IMR-90 (cell line): ENCODE results near the gene RRP9. TPM values are rescaled to one million over a fixed set of nuclear protein-coding genes. Genes with fewer than 3 reads are reported as not detected.

ENCODE experiments used
- ATAC-seq: fragments of 200-7000 bp; cut with Tn5 transposase; 2 replicates; pipeline ENCODE4 v1.9.1; 2020; ENCODE audit warnings: low read depth, mild to moderate bottlenecking, moderate library complexity
- BruUV-seq: library from RNA; stranded (reverse); fragments of 400-500 nt; replicated peaks from 2 replicates; lab custom pipeline; 2021; lab: Mats Ljungman, UMichigan
- CTCF ChIA-PET: fragments of 300-600 bp; formaldehyde crosslinking; extraction: SDS; loops from one replicate; lab custom pipeline; 2021; ENCODE audit warnings: antibody characterized with exemption; lab: Yijun Ruan, JAX
- POLR2A ChIA-PET: fragments of 300-600 bp; sonication (Branson Sonifier 250); formaldehyde crosslinking; loops from one replicate; lab custom pipeline; 2022; ENCODE audit warnings: antibody characterized with exemption; ENCODE audit not compliant: unreplicated experiment; lab: Charles Lee
- DNase-seq: peaks from one replicate; pipeline ENCODE4 v3.0.0; 2013
- H2AFZ ChIP-seq: replicated peaks from 2 replicates; pipeline ENCODE3; 2013; ENCODE audit warnings: low read length, mild to moderate bottlenecking; ENCODE audit not compliant: poor library complexity
- H2AK5ac ChIP-seq: 2 replicates; pipeline ENCODE4 v1.6.1; 2013; ENCODE audit warnings: low read depth, low read length, inconsistent platforms
- H2AK9ac ChIP-seq: replicated peaks from 2 replicates; pipeline ENCODE3; 2013; ENCODE audit warnings: mild to moderate bottlenecking, low read depth, low read length, moderate library complexity; ENCODE audit not compliant: poor library complexity
- H2BK120ac ChIP-seq: 2 replicates; pipeline ENCODE4 v1.6.1; 2013; ENCODE audit warnings: low read depth, low read length, inconsistent platforms
- H2BK15ac ChIP-seq: 3 replicates; pipeline ENCODE4 v1.6.1; 2013; ENCODE audit warnings: low read depth, low read length, inconsistent platforms
- H2BK20ac ChIP-seq: 2 replicates; pipeline ENCODE4 v1.6.1; 2013; ENCODE audit warnings: low read depth, mild to moderate bottlenecking, inconsistent platforms, low read length, moderate library complexity
- H2BK5ac ChIP-seq: 2 replicates; pipeline ENCODE4 v1.6.1; 2013; ENCODE audit warnings: mild to moderate bottlenecking, low read depth, low read length, inconsistent platforms; ENCODE audit not compliant: poor library complexity, severe bottlenecking
- H3K14ac ChIP-seq: replicated peaks from 2 replicates; pipeline ENCODE4 v1.6.1; 2013; ENCODE audit warnings: low read depth, low read length, inconsistent platforms
- H3K18ac ChIP-seq: 2 replicates; pipeline ENCODE4 v1.6.1; 2013; ENCODE audit warnings: low read depth, low read length, control low read depth
- H3K23ac ChIP-seq: 2 replicates; pipeline ENCODE4 v1.6.1; 2013; ENCODE audit warnings: low read depth, low read length, inconsistent platforms
- H3K27ac ChIP-seq: 2 replicates; pipeline ENCODE4 v1.5.1; 2013; ENCODE audit warnings: mild to moderate bottlenecking, control low read depth, low read length; ENCODE audit not compliant: insufficient read depth
- H3K27me3 ChIP-seq: 2 replicates; pipeline ENCODE4 v1.6.1; 2013; ENCODE audit warnings: low read length; ENCODE audit not compliant: control insufficient read depth, insufficient read depth
- H3K36me3 ChIP-seq: 2 replicates; pipeline ENCODE4 v1.6.1; 2013; ENCODE audit warnings: low read length, mixed read lengths; ENCODE audit not compliant: control insufficient read depth, insufficient read depth
- H3K4ac ChIP-seq: 2 replicates; pipeline ENCODE4 v1.6.1; 2013; ENCODE audit warnings: low read depth, low read length, inconsistent platforms
- H3K4me1 ChIP-seq: 2 replicates; pipeline ENCODE4 v1.6.1; 2013; ENCODE audit warnings: low read length, mixed read lengths; ENCODE audit not compliant: control insufficient read depth, insufficient read depth
- H3K4me2 ChIP-seq: 2 replicates; pipeline ENCODE4 v1.6.1; 2013; ENCODE audit warnings: low read depth, mild to moderate bottlenecking, control low read depth, low read length, moderate library complexity
- H3K4me3 ChIP-seq: 2 replicates; pipeline ENCODE4 v1.5.1; 2013; ENCODE audit warnings: low read depth, mild to moderate bottlenecking, control low read depth, low read length, moderate library complexity; ENCODE audit not compliant: insufficient read depth
- H3K56ac ChIP-seq: 2 replicates; pipeline ENCODE4 v1.6.1; 2013; ENCODE audit warnings: low read length, inconsistent platforms; ENCODE audit not compliant: insufficient read depth; ENCODE audit errors: extremely low read depth
- H3K79me1 ChIP-seq, 2 experiments: 2 replicates each; pipeline ENCODE4 v1.6.1; 2013; ENCODE audit warnings: low read length in 2 of 2, inconsistent platforms in 1 of 2, low read depth in 1 of 2
- H3K9ac ChIP-seq: 2 replicates; pipeline ENCODE4 v1.6.1; 2013; ENCODE audit warnings: low read depth, low read length, control low read depth
- H3K9me1 ChIP-seq: 2 replicates; pipeline ENCODE4 v1.6.1; 2013; ENCODE audit warnings: low read length, inconsistent platforms; ENCODE audit not compliant: insufficient read depth
- H3K9me3 ChIP-seq: 2 replicates; pipeline ENCODE4 v1.6.1; 2013; ENCODE audit warnings: low read length; ENCODE audit not compliant: control insufficient read depth, insufficient read depth
- H4K20me1 ChIP-seq: 2 replicates; pipeline ENCODE4 v1.6.1; 2013; ENCODE audit warnings: low read length, inconsistent platforms; ENCODE audit not compliant: insufficient read depth
- H4K5ac ChIP-seq: 2 replicates; pipeline ENCODE4 v1.6.1; 2013; ENCODE audit warnings: mild to moderate bottlenecking, low read depth, low read length, control low read depth
- H4K8ac ChIP-seq, 2 experiments: 2 replicates each; pipeline ENCODE4 v1.6.1; 2013; ENCODE audit warnings: low read depth in 2 of 2, low read length in 2 of 2, control low read depth in 1 of 2, inconsistent platforms in 1 of 2
- H4K91ac ChIP-seq: 2 replicates; pipeline ENCODE4 v1.6.1; 2013; ENCODE audit warnings: low read depth, low read length, inconsistent platforms; ENCODE audit not compliant: insufficient read depth
- FOS ChIP-seq: fragments of 150-350 bp; IDR thresholded peaks from 2 replicates; pipeline ENCODE4 v1.6.1; 2016; ENCODE audit warnings: low read depth, low read length
- MAFK ChIP-seq: IDR thresholded peaks from 2 replicates; pipeline ENCODE4 v1.6.1; 2012; ENCODE audit warnings: low read depth, low read length, improper control_type of control experiment
- MAZ ChIP-seq: IDR thresholded peaks from 2 replicates; pipeline ENCODE4 v1.6.1; 2012; ENCODE audit warnings: low read depth, mild to moderate bottlenecking, low read length, improper control_type of control experiment, moderate library complexity, borderline replicate concordance
- USF2 ChIP-seq: fragments of 150-350 bp; IDR thresholded peaks from 2 replicates; pipeline ENCODE4 v1.6.1; 2017; ENCODE audit warnings: mild to moderate bottlenecking, antibody characterized with exemption, low read length, low read depth
- WGBS, 2 experiments: methylation state at CpG; one replicate each; pipeline versions ENCODE4 v1.1.5 to v1.1.7; 2013; ENCODE audit warnings: missing lambda C conversion rate in 2 of 2; ENCODE audit not compliant: insufficient read length in 1 of 2; ENCODE audit errors: extremely low coverage in 2 of 2; 5-methylcytosine and 5-hydroxymethylcytosine counted together
- dilution Hi-C: fragments of 300-500 bp; cut with HindIII; formaldehyde crosslinking; loops from one replicate; pipeline ENCODE4 v1.14.3; 2018; ENCODE audit warnings: low sequenced_read_pairs; ENCODE audit not compliant: unreplicated experiment
- in situ Hi-C: fragments of 300-500 bp; cut with MboI; formaldehyde crosslinking; loops from 3 replicates; pipeline ENCODE4 v1.14.3; 2019; ENCODE audit warnings: low sequenced_read_pairs, inconsistent platforms, mixed read lengths
- intact Hi-C: fragments of 100-400 bp; cut with micrococcal nuclease; formaldehyde crosslinking; loops from 2 replicates; pipeline ENCODE4 v1.10.0; 2022
- polyA plus RNA-seq, 3 experiments: library from polyadenylated mRNA; depleted of rRNA; stranded (reverse); fragments of >200 nt; gene quantifications; 2 replicates each; pipeline ENCODE4 v1.2.3, GENCODE V29; 2012; ENCODE audit warnings: low replicate concordance in 1 of 3
- total RNA-seq: library from RNA; depleted of rRNA; stranded (reverse); fragments of >200 nt; gene quantifications from 2 replicates; pipeline ENCODE4 v1.2.3, GENCODE V29; 2012

The RRP9 gene
- total and polyA plus RNA-seq, 2 of the 4 experiments (the other 2 are of a cell fraction): 30.9 to 39.8 TPM

GRCh38 chr3:51974963-51975851 is 33.5 kb upstream of the RRP9 start, which contains the start of gene ABHD14A:
ABHD14A (plus strand) TSS chr3:51975064; CDS start chr3:51975136, 72 bp downstream.
- Histone ChIP-seq H4K20me1 (peaks cover 4% of the 10 kb centered on the region; the same call in 1 of the 2 replicates), H3K9me1 (peaks cover 12% of the 10 kb centered on the region), H4K5ac (peak within 1 kb of the TSS; percentile 95), H3K27me3 (no peaks in the 10 kb centered on the region), H2AK9ac (peak within 1 kb of the TSS; percentile 71), H3K56ac (peak within 1 kb of the TSS; percentile 68; the same call in 1 of the 2 replicates), H3K4me2 (peak within 1 kb of the TSS; percentile 93), H3K4me1 (peaks cover 13% of the 10 kb centered on the region), H3K9ac (peak within 1 kb of the TSS; percentile 61), H2BK120ac (peak within 1 kb of the TSS; percentile 68), H4K91ac (peak within 1 kb of the TSS; percentile 91), H2BK5ac (peak within 1 kb of the TSS; percentile 70), H3K23ac (peak within 1 kb of the TSS; percentile 97), H2BK15ac (peak within 1 kb of the TSS; percentile 84), H3K4ac (peak within 1 kb of the TSS; percentile 95), H3K4me3 (peak within 1 kb of the TSS; percentile 68), H3K9me3 (no peaks in the 10 kb centered on the region), H2AFZ (peak within 1 kb of the TSS; percentile 97), H2AK5ac (peak within 1 kb of the TSS; percentile 95), H3K27ac (peak within 1 kb of the TSS; percentile 43), H3K18ac (peak within 1 kb of the TSS; percentile 50), H4K8ac (peak within 1 kb of the TSS; percentile 90 to 98), H3K14ac (peak within 1 kb of the TSS; percentile 92), H3K36me3 (no peaks in the 10 kb centered on the region), H3K79me1 (peaks cover 10 to 33% of the 10 kb centered on the region in 2 experiments; a peak in 3 of 4 replicates), H2BK20ac (peak within 1 kb of the TSS; percentile 72; the same call in 1 of the 2 replicates)
- ChIA-PET POLR2A (no interaction called here), CTCF (interaction anchor here (1.0 kb wide), 1 partner anchor 18 kb away, joined by 4 read pairs; no protein-coding TSS in a partner anchor)
- peak; percentile 55 for DNase-seq
- no TSS peak for BruUV-seq
- dilution Hi-C loops (no loop called here), intact Hi-C loops (loop anchor here (1.0 kb wide), 1 partner anchor 33 kb away; the partner anchor contains the start of gene PARP3), in situ Hi-C loops (loop anchor here (25.0 kb wide), 1 partner anchor 1638 kb away; the partner anchor contains the start of genes RASSF1, TUSC2 and ZMYND10)
- WGBS, 2 experiments: 0% methylated on average over 51 of the region's 63 CpGs; no CpG with 5 or more reads in 1 of the 2 experiments
- peak; percentile 79 for ATAC-seq
- peak; percentile 53; the same call in 1 of the 2 replicates for TF ChIP-seq MAZ
- TF ChIP-seq FOS: no peak
- no peak for TF ChIP-seq USF2
- no peak for TF ChIP-seq MAFK
